Astrocyte of the spinal cord (primary cell): ENCODE measurements around the gene FJX1.

Experiments used
- DNase-seq: peaks from one replicate; pipeline ENCODE4 v3.0.0; 2011; ENCODE audit warnings: low read depth, low spot score
- H3K4me3 ChIP-seq: 2 replicates; pipeline ENCODE4 v1.5.1; 2011; ENCODE audit warnings: low read depth, mild to moderate bottlenecking, low read length, moderate library complexity
- CTCF ChIP-seq: IDR thresholded peaks from 2 replicates; pipeline ENCODE4 v1.5.1; 2012; ENCODE audit warnings: low read depth, mild to moderate bottlenecking, low read length, inconsistent platforms
- in situ Hi-C: cut with HindIII; loops from 2 replicates; pipeline ENCODE4 v1.10.0; 2017; ENCODE audit warnings: low sequenced_read_pairs

Gene FJX1

GRCh38 chr11:35614939-35615569, 3.2 kb upstream of the FJX1 start:
- TF ChIP-seq CTCF, result no peak
- no peak for DNase-seq
- in situ Hi-C loops, result no loop called here

GRCh38 chr11:35615921-35616900, 2.0 kb upstream of the FJX1 start:
- in situ Hi-C loops, result no loop called here
- peak; percentile 68 for DNase-seq
- TF ChIP-seq CTCF, result peak; percentile 51
- H3K4me3 ChIP-seq, result no peak overlapping the region

More at GRCh38 chr11:35614939-35615569, 3.2 kb upstream of the FJX1 start:
- no peak overlapping the region for H3K4me3 ChIP-seq

GRCh38 chr11:35617316-35617686, 959 bp upstream of the FJX1 start:
- no peak for DNase-seq
- H3K4me3 ChIP-seq, result peak overlapping the region; percentile 71
- no peak for TF ChIP-seq CTCF
- in situ Hi-C loops, result no loop called here

GRCh38 chr11:35618497-35619115, 346 bp downstream of the FJX1 start:
- no peak for TF ChIP-seq CTCF
- peak overlapping the region; percentile 71 for H3K4me3 ChIP-seq
- in situ Hi-C loops, result no loop called here
- no peak for DNase-seq

- TF ChIP-seq CTCF, result no peak
- in situ Hi-C loops, result no loop called here
- peak; percentile 64 for DNase-seq
These were observed 1.0 kb downstream of the FJX1 start for GRCh38 chr11:35619116-35619854.

More at GRCh38 chr11:35619116-35619854, 1.0 kb downstream of the FJX1 start:
- peak overlapping the region; percentile 71 for H3K4me3 ChIP-seq
